ENCODE measurements around the gene SMPDL3A.

- TF ChIP-seq EZH2 (IDR thresholded peaks at IDR 0.05; ENCODE audit: low read length, missing control alignments), result no peak
- TF ChIP-seq CTCF (conservative IDR thresholded peaks at IDR 0.05 in 1 of 2, IDR thresholded peaks at IDR 0.05 in 1 of 2; ENCODE audit: low read depth in 1 of 2, low read length in 2 of 2), result no peak
Measured at GRCh38 chr6:122800906-122801305, 11.8 kb downstream of the SMPDL3A start.
